B cell (primary cell): ENCODE measurements around the gene CCNDBP1.

Experiments used
- CTCF ChIP-seq: fragments of 200-600 bp; IDR thresholded peaks from one replicate; pipeline ENCODE4 v1.8.0; 2022; ENCODE audit warnings: antibody characterized with exemption, mild to moderate bottlenecking
- EZH2 ChIP-seq: IDR thresholded peaks from 2 replicates; pipeline ENCODE4 v1.6.1; 2012; ENCODE audit warnings: borderline replicate concordance, low read depth, mild to moderate bottlenecking, moderate library complexity, low read length; ENCODE audit not compliant: insufficient read depth, poor library complexity, severe bottlenecking

GRCh38 chr15:43238671-43239131 lies 53.5 kb downstream of the CCNDBP1 start:
- TF ChIP-seq CTCF (no peak), EZH2 (no peak)
